CD4-positive, CD25-positive, alpha-beta regulatory T cell (primary cell): ENCODE results near the gene GRIP2. TPM values are rescaled to one million over a fixed set of nuclear protein-coding genes. Genes with fewer than 3 reads are reported as not detected.

ENCODE experiments used
- ATAC-seq, 2 donors: fragments of 150-1000 bp; cut with Tn5 transposase; one replicate each; pipeline ENCODE4 v1.10.0; 2021; ENCODE audit warnings: low read depth in 2 of 2, moderate number of reproducible peaks in 2 of 2, moderate library complexity in 1 of 2
- DNase-seq, 3 donors: peaks; one replicate each; pipeline versions ENCODE4 v3.0.0 to v3.0.0-alpha.2; 2012 to 2022; ENCODE audit warnings: mixed read lengths in 1 of 3
- H3K27ac ChIP-seq: one replicate; pipeline ENCODE4 v1.7.0; 2013; ENCODE audit warnings: mild to moderate bottlenecking, low read length; ENCODE audit not compliant: insufficient read depth, poor library complexity, severe bottlenecking
- H3K27me3 ChIP-seq: one replicate; pipeline ENCODE4 v1.7.0; 2013; ENCODE audit warnings: low read length; ENCODE audit not compliant: control insufficient read depth, insufficient read depth
- H3K36me3 ChIP-seq: one replicate; pipeline ENCODE4 v1.7.0; 2013; ENCODE audit warnings: mild to moderate bottlenecking, low read length, moderate library complexity; ENCODE audit not compliant: control insufficient read depth, insufficient read depth
- H3K4me1 ChIP-seq: 2 replicates; pipeline ENCODE4 v1.7.0; 2013; ENCODE audit warnings: mild to moderate bottlenecking, low read length; ENCODE audit not compliant: insufficient read depth, control insufficient read depth, poor library complexity, severe bottlenecking
- H3K4me3 ChIP-seq: one replicate; pipeline ENCODE4 v1.7.0; 2013; ENCODE audit warnings: low read depth, mild to moderate bottlenecking, low read length, moderate library complexity
- H3K9me3 ChIP-seq, 2 experiments: 1 replicate in 1 of 2; 2 replicates in 1 of 2; pipeline ENCODE4 v1.7.0; 2013; ENCODE audit warnings: low read length in 2 of 2, mild to moderate bottlenecking in 1 of 2, moderate library complexity in 1 of 2; ENCODE audit not compliant: control insufficient read depth in 2 of 2
- H3K27ac Mint-ChIP-seq, 3 donors: one replicate each; pipeline ENCODE4 v1.8.0; 2020 to 2022; ENCODE audit warnings: mild to moderate bottlenecking in 3 of 3, mixed read lengths in 3 of 3, moderate library complexity in 2 of 3
- H3K27me3 Mint-ChIP-seq: one replicate; pipeline ENCODE4 v1.8.0; 2022; ENCODE audit warnings: mild to moderate bottlenecking, mixed read lengths
- H3K36me3 Mint-ChIP-seq: one replicate; pipeline ENCODE4 v1.8.0; 2020; ENCODE audit warnings: mixed read lengths
- H3K4me1 Mint-ChIP-seq, 4 donors: one replicate each; pipeline ENCODE4 v1.8.0; 2020 to 2022; ENCODE audit warnings: mixed read lengths in 4 of 4, mild to moderate bottlenecking in 1 of 4
- H3K4me3 Mint-ChIP-seq, 4 donors: one replicate each; pipeline ENCODE4 v1.8.0; 2020 to 2022; ENCODE audit warnings: mild to moderate bottlenecking in 4 of 4, mixed read lengths in 4 of 4, moderate library complexity in 3 of 4
- H3K9me3 Mint-ChIP-seq, 7 donors: one replicate each; pipeline ENCODE4 v1.8.0; 2020 to 2022; ENCODE audit warnings: mixed read lengths in 7 of 7, mild to moderate bottlenecking in 3 of 7, moderate library complexity in 2 of 7
- polyA plus RNA-seq, 4 donors: library from polyadenylated mRNA; unstranded; fragments of 300-500 nt; fragmentation: Illumina TruSeq; gene quantifications; one replicate each; pipeline ENCODE4 v1.2.3, GENCODE V29; 2021
- total RNA-seq: library from RNA; stranded (reverse); gene quantifications from one replicate; pipeline ENCODE4 v1.2.3, GENCODE V29; 2022

Gene GRIP2
- total and polyA plus RNA-seq, 5 donors from 2014 or later: 0.18 TPM; not detected in 4

DNA sequence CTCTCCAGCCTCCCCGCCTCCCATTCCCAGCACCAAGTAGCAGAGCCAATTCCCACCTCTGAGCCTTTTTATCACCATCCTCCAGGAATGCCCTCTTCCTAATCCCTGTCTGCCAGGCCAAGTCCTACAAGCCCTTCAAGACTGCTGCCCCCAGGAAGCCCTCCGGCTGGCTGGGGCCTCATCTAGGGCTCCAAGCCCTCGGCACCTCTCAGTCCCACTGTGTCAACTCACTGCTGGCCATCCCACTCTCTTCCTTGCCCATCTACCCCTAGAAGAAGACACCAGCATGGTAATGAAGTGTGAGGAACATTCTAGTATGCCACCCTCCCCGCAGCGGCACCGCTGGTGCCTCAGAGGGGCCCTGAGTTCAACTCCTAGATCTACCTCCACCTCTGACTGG, 10.0 kb upstream of the GRIP2 start:
- Histone ChIP-seq H3K36me3 (no peaks in the 10 kb centered on the region), H3K9me3 (no peaks in the 10 kb centered on the region), H3K4me3 (no peak overlapping the region), H3K27ac (no peak overlapping the region), H3K27me3 (no peaks in the 10 kb centered on the region), H3K4me1 (no peaks in the 10 kb centered on the region)
- Mint-ChIP-seq H3K36me3 (no peaks in the 10 kb centered on the region), H3K9me3 (peaks cover 0 to 1% (median 0%) of the 10 kb centered on the region in 7 donors), H3K4me3 (no peak overlapping the region), H3K27me3 (peaks cover 11% of the 10 kb centered on the region), H3K4me1 (peaks cover 0 to 3% (median 0%) of the 10 kb centered on the region in 4 donors), H3K27ac (peak overlapping the region in 1 of 3 donors; percentile 72)
- no peak for DNase-seq
- no peak for ATAC-seq

DNA sequence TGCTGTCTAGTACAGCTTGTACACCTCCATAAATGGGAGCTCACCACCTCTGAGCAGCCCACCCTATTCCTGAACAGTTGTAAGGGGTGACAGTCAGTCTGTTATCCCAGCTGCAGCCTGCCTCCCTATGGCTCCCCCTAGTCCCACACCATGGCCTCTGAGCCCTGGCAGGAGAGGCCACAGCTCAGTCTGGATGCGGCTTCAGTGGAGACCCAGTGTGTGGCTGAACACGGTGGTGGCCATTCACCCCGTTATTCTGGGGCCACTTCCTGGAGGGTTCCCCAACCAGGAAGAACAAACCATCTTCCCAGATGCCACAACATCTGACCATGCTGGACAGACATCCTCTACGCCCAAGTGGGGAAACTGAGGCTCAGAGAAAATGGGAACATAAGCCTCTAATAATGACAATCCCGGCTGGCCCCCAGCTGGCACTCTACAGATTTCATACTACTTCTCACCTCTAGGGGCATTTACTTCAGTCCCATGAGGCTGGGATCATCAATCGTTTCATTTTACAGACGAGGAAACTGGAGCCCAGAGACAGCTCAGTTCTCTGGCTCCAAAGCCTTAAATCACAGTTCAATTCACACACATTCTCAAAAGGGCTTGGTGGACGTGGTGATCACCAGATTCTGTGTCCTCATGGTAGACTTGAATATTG, 9.2 kb upstream of the GRIP2 start:
- H3K9me3 Mint-ChIP-seq: peaks cover 0 to 1% (median 0%) of the 10 kb centered on the region in 7 donors
- H3K27ac Mint-ChIP-seq: no peak overlapping the region
- Histone ChIP-seq H3K27ac (no peak overlapping the region), H3K9me3 (no peaks in the 10 kb centered on the region), H3K36me3 (no peaks in the 10 kb centered on the region), H3K27me3 (no peaks in the 10 kb centered on the region), H3K4me1 (no peaks in the 10 kb centered on the region), H3K4me3 (no peak overlapping the region)
- no peaks in the 10 kb centered on the region for H3K36me3 Mint-ChIP-seq
- peaks cover 11% of the 10 kb centered on the region for H3K27me3 Mint-ChIP-seq
- DNase-seq: peak in 1 of 3 donors; percentile 16
- H3K4me1 Mint-ChIP-seq: peaks cover 0 to 2% (median 0%) of the 10 kb centered on the region in 4 donors
- ATAC-seq: no peak
- no peak overlapping the region for H3K4me3 Mint-ChIP-seq

DNA sequence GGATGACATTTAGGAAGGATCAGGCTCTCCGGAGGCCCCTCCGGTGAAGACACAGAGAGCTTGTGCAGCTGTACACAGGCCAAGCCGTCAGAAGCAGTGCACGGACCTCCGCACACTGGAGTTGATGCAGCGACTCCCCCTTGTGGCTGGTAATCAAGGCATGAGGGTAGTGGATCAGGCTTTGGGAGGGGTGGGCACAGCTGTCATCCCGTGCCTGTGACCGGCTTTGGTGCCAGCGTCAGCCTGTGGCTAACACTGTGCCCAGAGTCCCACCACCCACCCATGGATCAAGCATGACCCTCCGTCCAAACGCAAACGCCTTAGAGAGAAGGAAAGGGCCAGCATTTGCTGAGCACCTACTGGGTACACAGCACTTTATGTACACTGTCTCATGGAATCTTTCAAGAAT, 8.2 kb upstream of the GRIP2 start:
- Mint-ChIP-seq H3K4me1 (peaks cover 0 to 2% (median 0%) of the 10 kb centered on the region in 4 donors), H3K9me3 (peaks cover 0 to 1% (median 0%) of the 10 kb centered on the region in 7 donors), H3K36me3 (no peaks in the 10 kb centered on the region), H3K4me3 (no peak overlapping the region), H3K27ac (no peak overlapping the region), H3K27me3 (peaks cover 6% of the 10 kb centered on the region)
- no peak overlapping the region for H3K27ac ChIP-seq
- DNase-seq (peak in 2 of 3 donors; percentile 18 to 51), ATAC-seq (peak in 1 of 2 donors; percentile 51)
- H3K36me3 ChIP-seq: no peaks in the 10 kb centered on the region
- H3K4me1 ChIP-seq: no peaks in the 10 kb centered on the region
- H3K4me3 ChIP-seq: no peak overlapping the region
- H3K27me3 ChIP-seq: no peaks in the 10 kb centered on the region
- H3K9me3 ChIP-seq: no peaks in the 10 kb centered on the region

DNA sequence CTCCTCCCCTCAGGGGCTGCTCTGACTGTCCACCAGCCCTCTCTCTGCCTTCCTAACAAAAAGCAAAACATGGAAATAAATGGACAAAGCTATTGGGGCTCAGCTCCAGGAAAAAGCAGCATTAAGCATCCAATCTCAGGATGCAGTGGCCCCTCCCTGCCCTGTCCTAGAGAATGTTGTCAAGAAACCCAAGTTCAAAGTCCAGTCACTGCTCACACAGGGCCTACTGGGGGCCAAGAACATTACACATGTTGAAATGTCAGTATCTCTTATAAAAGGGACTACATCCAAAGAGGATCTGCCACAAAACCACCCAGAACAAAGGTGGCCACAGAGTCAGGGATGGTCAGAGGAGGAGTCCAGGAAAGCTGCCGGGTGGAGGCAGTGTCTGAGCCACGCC, 7.6 kb upstream of the GRIP2 start:
- Mint-ChIP-seq H3K27me3 (peaks cover 5% of the 10 kb centered on the region), H3K9me3 (peaks cover 0 to 1% (median 0%) of the 10 kb centered on the region in 7 donors), H3K27ac (no peak overlapping the region), H3K4me3 (no peak overlapping the region), H3K4me1 (peaks cover 0 to 2% (median 0%) of the 10 kb centered on the region in 4 donors), H3K36me3 (no peaks in the 10 kb centered on the region)
- Histone ChIP-seq H3K27ac (no peak overlapping the region), H3K36me3 (no peaks in the 10 kb centered on the region), H3K9me3 (no peaks in the 10 kb centered on the region), H3K4me3 (no peak overlapping the region), H3K27me3 (no peaks in the 10 kb centered on the region), H3K4me1 (no peaks in the 10 kb centered on the region)
- DNase-seq (no peak), ATAC-seq (no peak)

- H3K9me3 Mint-ChIP-seq: peaks cover 0 to 1% (median 0%) of the 10 kb centered on the region in 7 donors
- Histone ChIP-seq H3K27ac (no peak overlapping the region), H3K4me3 (no peak overlapping the region), H3K36me3 (no peaks in the 10 kb centered on the region), H3K9me3 (no peaks in the 10 kb centered on the region), H3K4me1 (no peaks in the 10 kb centered on the region), H3K27me3 (no peaks in the 10 kb centered on the region)
- H3K36me3 Mint-ChIP-seq: no peaks in the 10 kb centered on the region
- H3K4me1 Mint-ChIP-seq: peaks cover 0 to 2% (median 0%) of the 10 kb centered on the region in 4 donors
- peaks cover 5% of the 10 kb centered on the region for H3K27me3 Mint-ChIP-seq
- DNase-seq (no peak), ATAC-seq (no peak)
- H3K27ac Mint-ChIP-seq: no peak overlapping the region
- no peak overlapping the region for H3K4me3 Mint-ChIP-seq
Measured at GRCh38 chr3:14546041-14546440, 5.9 kb upstream of the GRIP2 start.

- Histone ChIP-seq H3K4me3 (no peak overlapping the region), H3K27me3 (no peaks in the 10 kb centered on the region), H3K36me3 (no peaks in the 10 kb centered on the region), H3K4me1 (no peaks in the 10 kb centered on the region), H3K27ac (no peak overlapping the region), H3K9me3 (no peaks in the 10 kb centered on the region)
- no peaks in the 10 kb centered on the region for H3K36me3 Mint-ChIP-seq
- peaks cover 5% of the 10 kb centered on the region for H3K27me3 Mint-ChIP-seq
- no peak overlapping the region for H3K4me3 Mint-ChIP-seq
- peaks cover 0 to 2% (median 0%) of the 10 kb centered on the region in 4 donors for H3K4me1 Mint-ChIP-seq
- H3K9me3 Mint-ChIP-seq: peaks cover 0 to 1% (median 0%) of the 10 kb centered on the region in 7 donors
- no peak for DNase-seq
- H3K27ac Mint-ChIP-seq: no peak overlapping the region
- no peak for ATAC-seq
Measured at GRCh38 chr3:14545251-14545635, 5.1 kb upstream of the GRIP2 start.

- Mint-ChIP-seq H3K27ac (no peak overlapping the region), H3K4me1 (no peaks in the 10 kb centered on the region), H3K4me3 (no peak overlapping the region), H3K36me3 (no peaks in the 10 kb centered on the region), H3K9me3 (no peaks in the 10 kb centered on the region), H3K27me3 (peaks cover 5% of the 10 kb centered on the region)
- H3K36me3 ChIP-seq: no peaks in the 10 kb centered on the region
- H3K9me3 ChIP-seq: no peaks in the 10 kb centered on the region
- no peaks in the 10 kb centered on the region for H3K4me1 ChIP-seq
- H3K4me3 ChIP-seq: no peak overlapping the region
- no peak overlapping the region for H3K27ac ChIP-seq
- no peaks in the 10 kb centered on the region for H3K27me3 ChIP-seq
- ATAC-seq: no peak
- DNase-seq: no peak
Measured at GRCh38 chr3:14544282-14545250, 4.4 kb upstream of the GRIP2 start.
